Activated naive CD8-positive, alpha-beta T cell (primary cell): ENCODE measurements around the gene RNF215.

Experiments used
- H3K27ac Mint-ChIP-seq: one replicate; pipeline ENCODE4 v1.8.0; 2021; ENCODE audit warnings: mixed read lengths
- H3K27me3 Mint-ChIP-seq: one replicate; pipeline ENCODE4 v1.8.0; 2021; ENCODE audit warnings: mixed read lengths
- H3K36me3 Mint-ChIP-seq: one replicate; pipeline ENCODE4 v1.8.0; 2021; ENCODE audit warnings: mixed read lengths
- H3K4me1 Mint-ChIP-seq: one replicate; pipeline ENCODE4 v1.8.0; 2021; ENCODE audit warnings: low read depth, mixed read lengths
- H3K4me3 Mint-ChIP-seq: one replicate; pipeline ENCODE4 v1.8.0; 2021; ENCODE audit warnings: mild to moderate bottlenecking, mixed read lengths
- H3K9me3 Mint-ChIP-seq: one replicate; pipeline ENCODE4 v1.8.0; 2021; ENCODE audit warnings: low read depth, mixed read lengths

RNF215 gene

GRCh38 chr22:30370641-30371230 is 16.5 kb downstream of the RNF215 start:
- Mint-ChIP-seq H3K4me1 (no peaks in the 10 kb centered on the region), H3K4me3 (no peak overlapping the region), H3K27ac (no peak overlapping the region), H3K9me3 (no peaks in the 10 kb centered on the region), H3K27me3 (no peaks in the 10 kb centered on the region), H3K36me3 (peaks cover 4% of the 10 kb centered on the region)

GRCh38 chr22:30368420-30368819 is 18.8 kb downstream of the RNF215 start:
- H3K27ac Mint-ChIP-seq: no peak overlapping the region
- no peaks in the 10 kb centered on the region for H3K27me3 Mint-ChIP-seq
- H3K9me3 Mint-ChIP-seq: no peaks in the 10 kb centered on the region
- no peaks in the 10 kb centered on the region for H3K4me1 Mint-ChIP-seq
- H3K36me3 Mint-ChIP-seq: peaks cover 4% of the 10 kb centered on the region
- H3K4me3 Mint-ChIP-seq: no peak overlapping the region

- no peak overlapping the region for H3K27ac Mint-ChIP-seq
- H3K4me3 Mint-ChIP-seq: no peak overlapping the region
- peaks cover 6% of the 10 kb centered on the region for H3K36me3 Mint-ChIP-seq
- H3K4me1 Mint-ChIP-seq: peaks cover 2% of the 10 kb centered on the region
- H3K9me3 Mint-ChIP-seq: no peaks in the 10 kb centered on the region
- no peaks in the 10 kb centered on the region for H3K27me3 Mint-ChIP-seq
Measured at GRCh38 chr22:30365891-30366290, 21.3 kb downstream of the RNF215 start.

- Mint-ChIP-seq H3K9me3 (no peaks in the 10 kb centered on the region), H3K4me1 (peaks cover 8% of the 10 kb centered on the region), H3K27ac (no peak overlapping the region), H3K27me3 (no peaks in the 10 kb centered on the region), H3K36me3 (peaks cover 6% of the 10 kb centered on the region), H3K4me3 (no peak overlapping the region)
Measured at GRCh38 chr22:30362651-30363281, 24.4 kb downstream of the RNF215 start.

- H3K27ac Mint-ChIP-seq: no peak overlapping the region
- H3K4me1 Mint-ChIP-seq: peaks cover 11% of the 10 kb centered on the region
- H3K4me3 Mint-ChIP-seq: no peak overlapping the region
- no peaks in the 10 kb centered on the region for H3K27me3 Mint-ChIP-seq
- H3K36me3 Mint-ChIP-seq: peaks cover 6% of the 10 kb centered on the region
- no peaks in the 10 kb centered on the region for H3K9me3 Mint-ChIP-seq
Measured at GRCh38 chr22:30361916-30362650, 25.1 kb downstream of the RNF215 start.

- peaks cover 9% of the 10 kb centered on the region for H3K36me3 Mint-ChIP-seq
- no peaks in the 10 kb centered on the region for H3K9me3 Mint-ChIP-seq
- no peak overlapping the region for H3K27ac Mint-ChIP-seq
- H3K27me3 Mint-ChIP-seq: no peaks in the 10 kb centered on the region
- peak overlapping the region; percentile 13 for H3K4me3 Mint-ChIP-seq
- peaks cover 38% of the 10 kb centered on the region for H3K4me1 Mint-ChIP-seq
Measured at GRCh38 chr22:30358541-30358940, 28.7 kb downstream of the RNF215 start.

GRCh38 chr22:30357650-30358215 is 29.5 kb downstream of the RNF215 start:
- peak overlapping the region; percentile 98 for H3K4me3 Mint-ChIP-seq
- H3K4me1 Mint-ChIP-seq: peaks cover 43% of the 10 kb centered on the region
- no peaks in the 10 kb centered on the region for H3K27me3 Mint-ChIP-seq
- peak overlapping the region; percentile 50 for H3K27ac Mint-ChIP-seq
- H3K9me3 Mint-ChIP-seq: no peaks in the 10 kb centered on the region
- H3K36me3 Mint-ChIP-seq: peaks cover 9% of the 10 kb centered on the region

- no peaks in the 10 kb centered on the region for H3K27me3 Mint-ChIP-seq
- peaks cover 47% of the 10 kb centered on the region for H3K4me1 Mint-ChIP-seq
- peaks cover 7% of the 10 kb centered on the region for H3K36me3 Mint-ChIP-seq
- H3K9me3 Mint-ChIP-seq: no peaks in the 10 kb centered on the region
- H3K4me3 Mint-ChIP-seq: peak overlapping the region; percentile 98
- H3K27ac Mint-ChIP-seq: peak overlapping the region; percentile 81
Measured at GRCh38 chr22:30357236-30357570, 30.0 kb downstream of the RNF215 start.

GRCh38 chr22:30356449-30357235 is 30.6 kb downstream of the RNF215 start, which contains the start of the genes CCDC157 and SF3A1:
Gene CCDC157 (plus strand): TSS chr22:30357007. CDS start chr22:30366001, 8,994 bp downstream.
Gene SF3A1 (minus strand): TSS chr22:30356894. CDS start chr22:30356792, 102 bp downstream.
- Mint-ChIP-seq H3K27me3 (no peaks in the 10 kb centered on the region), H3K36me3 (peaks cover 7% of the 10 kb centered on the region), H3K4me3 (peak within 1 kb of the TSS; percentile 98), H3K4me1 (peaks cover 52% of the 10 kb centered on the region), H3K9me3 (no peaks in the 10 kb centered on the region), H3K27ac (peak within 1 kb of the TSS; percentile 94)

GRCh38 chr22:30354644-30355043 is 32.6 kb downstream of the RNF215 start:
- no peaks in the 10 kb centered on the region for H3K9me3 Mint-ChIP-seq
- H3K4me1 Mint-ChIP-seq: peaks cover 68% of the 10 kb centered on the region
- H3K36me3 Mint-ChIP-seq: peaks cover 7% of the 10 kb centered on the region
- peak overlapping the region; percentile 98 for H3K4me3 Mint-ChIP-seq
- no peaks in the 10 kb centered on the region for H3K27me3 Mint-ChIP-seq
- H3K27ac Mint-ChIP-seq: peak overlapping the region; percentile 94

- Mint-ChIP-seq H3K36me3 (peaks cover 9% of the 10 kb centered on the region), H3K27ac (peak overlapping the region; percentile 23), H3K4me3 (no peak overlapping the region), H3K4me1 (peaks cover 79% of the 10 kb centered on the region), H3K27me3 (no peaks in the 10 kb centered on the region), H3K9me3 (no peaks in the 10 kb centered on the region)
Measured at GRCh38 chr22:30351226-30351625, 36.0 kb downstream of the RNF215 start.

- H3K27ac Mint-ChIP-seq: peak overlapping the region; percentile 72
- H3K4me3 Mint-ChIP-seq: peak overlapping the region; percentile 48
- H3K9me3 Mint-ChIP-seq: no peaks in the 10 kb centered on the region
- H3K27me3 Mint-ChIP-seq: no peaks in the 10 kb centered on the region
- peaks cover 62% of the 10 kb centered on the region for H3K4me1 Mint-ChIP-seq
- H3K36me3 Mint-ChIP-seq: peaks cover 3% of the 10 kb centered on the region
Measured at GRCh38 chr22:30348809-30349208, 38.4 kb downstream of the RNF215 start.

GRCh38 chr22:30348404-30348803 is 38.8 kb downstream of the RNF215 start:
- peaks cover 58% of the 10 kb centered on the region for H3K4me1 Mint-ChIP-seq
- H3K27me3 Mint-ChIP-seq: no peaks in the 10 kb centered on the region
- peak overlapping the region; percentile 48 for H3K4me3 Mint-ChIP-seq
- peaks cover 3% of the 10 kb centered on the region for H3K36me3 Mint-ChIP-seq
- H3K9me3 Mint-ChIP-seq: no peaks in the 10 kb centered on the region
- peak overlapping the region; percentile 72 for H3K27ac Mint-ChIP-seq

- H3K27me3 Mint-ChIP-seq: no peaks in the 10 kb centered on the region
- H3K27ac Mint-ChIP-seq: peak overlapping the region; percentile 30
- H3K4me3 Mint-ChIP-seq: peak overlapping the region; percentile 4
- peaks cover 7% of the 10 kb centered on the region for H3K36me3 Mint-ChIP-seq
- H3K9me3 Mint-ChIP-seq: no peaks in the 10 kb centered on the region
- peaks cover 51% of the 10 kb centered on the region for H3K4me1 Mint-ChIP-seq
Measured at GRCh38 chr22:30347255-30347892, 39.8 kb downstream of the RNF215 start.
